Ectodermal cell (in vitro differentiated cells): Measurements from ENCODE around the gene ROR1.

Experiments
- H3K27ac ChIP-seq: 2 replicates; pipeline ENCODE4 v1.7.0; 2013; ENCODE audit warnings: mild to moderate bottlenecking, low read depth, low read length; ENCODE audit not compliant: insufficient read depth, poor library complexity, severe bottlenecking
- H3K27me3 ChIP-seq: 2 replicates; pipeline ENCODE4 v1.7.0; 2013; ENCODE audit warnings: mild to moderate bottlenecking, low read length; ENCODE audit not compliant: insufficient read depth, control insufficient read depth, poor library complexity, severe bottlenecking
- H3K36me3 ChIP-seq: one replicate; pipeline ENCODE4 v1.7.0; 2013; ENCODE audit warnings: low read length; ENCODE audit not compliant: control insufficient read depth, insufficient read depth
- H3K4me1 ChIP-seq: one replicate; pipeline ENCODE4 v1.7.0; 2013; ENCODE audit warnings: low read length; ENCODE audit not compliant: control insufficient read depth, insufficient read depth
- H3K4me3 ChIP-seq: 2 replicates; pipeline ENCODE4 v1.7.0; 2013; ENCODE audit warnings: low read depth, low read length, control low read depth; ENCODE audit not compliant: insufficient read depth
- H3K9me3 ChIP-seq: 2 replicates; pipeline ENCODE4 v1.7.0; 2013; ENCODE audit warnings: mild to moderate bottlenecking, low read length, moderate library complexity; ENCODE audit not compliant: control insufficient read depth
- WGBS, 2 experiments: methylation state at CpG; one replicate each; pipeline ENCODE4 v1.1.7; 2013; ENCODE audit warnings: missing lambda C conversion rate in 2 of 2; 5-methylcytosine and 5-hydroxymethylcytosine counted together

The ROR1 gene

GRCh38 chr1:63740432-63740831, 33.4 kb upstream of the ROR1 start:
- H3K27me3 ChIP-seq: no peaks in the 10 kb centered on the region
- WGBS, 2 experiments: 93 to 98% methylated on average over 2 of the region's 2 CpGs
- H3K27ac ChIP-seq: no peak overlapping the region
- H3K4me3 ChIP-seq: no peak overlapping the region
- no peaks in the 10 kb centered on the region for H3K9me3 ChIP-seq
- H3K36me3 ChIP-seq: no peaks in the 10 kb centered on the region
- peaks cover 6% of the 10 kb centered on the region for H3K4me1 ChIP-seq

- Histone ChIP-seq H3K4me1 (peaks cover 22% of the 10 kb centered on the region), H3K4me3 (no peak overlapping the region), H3K27ac (no peak overlapping the region), H3K9me3 (no peaks in the 10 kb centered on the region), H3K27me3 (no peaks in the 10 kb centered on the region), H3K36me3 (no peaks in the 10 kb centered on the region)
Observed at GRCh38 chr1:63742526-63742925, 31.3 kb upstream of the ROR1 start.

- Histone ChIP-seq H3K4me3 (no peak overlapping the region), H3K9me3 (no peaks in the 10 kb centered on the region), H3K27ac (no peak overlapping the region), H3K27me3 (no peaks in the 10 kb centered on the region), H3K36me3 (no peaks in the 10 kb centered on the region), H3K4me1 (peaks cover 22% of the 10 kb centered on the region)
Observed at GRCh38 chr1:63743781-63744180, 30.0 kb upstream of the ROR1 start.

- Histone ChIP-seq H3K4me3 (no peak overlapping the region), H3K9me3 (no peaks in the 10 kb centered on the region), H3K27ac (no peak overlapping the region), H3K4me1 (peaks cover 16% of the 10 kb centered on the region), H3K36me3 (no peaks in the 10 kb centered on the region), H3K27me3 (no peaks in the 10 kb centered on the region)
- 42 to 52% methylated on average over 12 of the region's 12 CpGs for WGBS, 2 experiments
Observed at GRCh38 chr1:63746129-63746864, 27.5 kb upstream of the ROR1 start.

- no peaks in the 10 kb centered on the region for H3K27me3 ChIP-seq
- no peak overlapping the region for H3K27ac ChIP-seq
- no peaks in the 10 kb centered on the region for H3K9me3 ChIP-seq
- peaks cover 16% of the 10 kb centered on the region for H3K4me1 ChIP-seq
- no peak overlapping the region for H3K4me3 ChIP-seq
- H3K36me3 ChIP-seq: no peaks in the 10 kb centered on the region
- WGBS, 2 experiments: 80 to 85% methylated on average over 6 of the region's 6 CpGs
Observed at GRCh38 chr1:63747445-63747844, 26.4 kb upstream of the ROR1 start.

GRCh38 chr1:63748046-63748580, 25.7 kb upstream of the ROR1 start:
- no peak overlapping the region for H3K27ac ChIP-seq
- no peaks in the 10 kb centered on the region for H3K27me3 ChIP-seq
- no peaks in the 10 kb centered on the region for H3K9me3 ChIP-seq
- no peaks in the 10 kb centered on the region for H3K36me3 ChIP-seq
- H3K4me3 ChIP-seq: no peak overlapping the region
- peaks cover 16% of the 10 kb centered on the region for H3K4me1 ChIP-seq
- WGBS, 2 experiments: 95 to 98% methylated on average over 3 to 4 of the region's 4 CpGs

GRCh38 chr1:63748641-63749040, 25.2 kb upstream of the ROR1 start:
- Histone ChIP-seq H3K4me3 (no peak overlapping the region), H3K9me3 (no peaks in the 10 kb centered on the region), H3K36me3 (no peaks in the 10 kb centered on the region), H3K4me1 (peaks cover 16% of the 10 kb centered on the region), H3K27ac (no peak overlapping the region), H3K27me3 (no peaks in the 10 kb centered on the region)
- 93 to 100% methylated on average over 5 of the region's 5 CpGs for WGBS, 2 experiments

- H3K36me3 ChIP-seq: no peaks in the 10 kb centered on the region
- H3K4me3 ChIP-seq: no peak overlapping the region
- peaks cover 16% of the 10 kb centered on the region for H3K4me1 ChIP-seq
- no peaks in the 10 kb centered on the region for H3K27me3 ChIP-seq
- WGBS, 2 experiments: 91 to 100% methylated on average over 3 of the region's 3 CpGs
- H3K9me3 ChIP-seq: no peaks in the 10 kb centered on the region
- H3K27ac ChIP-seq: no peak overlapping the region
Observed at GRCh38 chr1:63750721-63751120, 23.1 kb upstream of the ROR1 start.

GRCh38 chr1:63752176-63752575, 21.6 kb upstream of the ROR1 start:
- Histone ChIP-seq H3K9me3 (no peaks in the 10 kb centered on the region), H3K27ac (no peak overlapping the region), H3K4me3 (no peak overlapping the region), H3K36me3 (no peaks in the 10 kb centered on the region), H3K27me3 (no peaks in the 10 kb centered on the region), H3K4me1 (peaks cover 13% of the 10 kb centered on the region)
- 90 to 91% methylated on average over 1 of the region's 1 CpG for WGBS, 2 experiments

GRCh38 chr1:63753591-63753990, 20.2 kb upstream of the ROR1 start:
- Histone ChIP-seq H3K9me3 (no peaks in the 10 kb centered on the region), H3K4me3 (no peak overlapping the region), H3K27me3 (no peaks in the 10 kb centered on the region), H3K4me1 (peaks cover 15% of the 10 kb centered on the region), H3K27ac (no peak overlapping the region), H3K36me3 (no peaks in the 10 kb centered on the region)
- 75 to 77% methylated on average over 5 to 6 of the region's 6 CpGs for WGBS, 2 experiments
